Measurements from ENCODE around the gene LCN2. TPM values are rescaled to one million over a fixed set of nuclear protein-coding genes. Genes with fewer than 3 reads are reported as not detected.

Gene LCN2
- total and polyA plus RNA-seq, 7 donors, result 0.08 to 2.1 (median 0.80) TPM; not detected in 1

GRCh38 chr9:128161215-128161902, 12.1 kb downstream of the LCN2 start:
- WGBS, 3 donors, result 88 to 92% (median 88%) methylated on average over 13 of the region's 13 CpGs
- Histone ChIP-seq H3K27ac (no peak overlapping the region), H3K9me3 (no peaks in the 10 kb centered on the region), H3K4me1 (peaks cover 14% of the 10 kb centered on the region), H3K27me3 (ENCODE audit: insufficient read depth in 3 of 3, low read length in 2 of 3) (no peaks in the 10 kb centered on the region), H3K4me3 (no peak overlapping the region), H3K36me3 (ENCODE audit: insufficient read depth in 1 of 2, low read depth in 1 of 2) (peaks cover 9 to 42% of the 10 kb centered on the region in 2 donors)
- intact Hi-C loops (cut with DNase I), result no loop called here
- no peak for TF ChIP-seq CTCF (IDR thresholded peaks at IDR 0.05)
- ATAC-seq, result no peak
- no peak for DNase-seq

GRCh38 chr9:128162215-128163026, 13.2 kb downstream of the LCN2 start:
- peaks cover 9 to 52% of the 10 kb centered on the region in 2 donors for H3K36me3 ChIP-seq (ENCODE audit: insufficient read depth in 1 of 2, low read depth in 1 of 2)
- peak; percentile 61 to 67 (median 66) for ATAC-seq
- intact Hi-C loops (cut with DNase I), result no loop called here
- H3K27ac ChIP-seq, result no peak overlapping the region
- H3K9me3 ChIP-seq, result no peaks in the 10 kb centered on the region
- no peak for TF ChIP-seq CTCF (IDR thresholded peaks at IDR 0.05)
- peaks cover 14% of the 10 kb centered on the region for H3K4me1 ChIP-seq
- H3K27me3 ChIP-seq (ENCODE audit: insufficient read depth in 3 of 3, low read length in 2 of 3), result no peaks in the 10 kb centered on the region
- no peak overlapping the region for H3K4me3 ChIP-seq
- 63 to 75% (median 66%) methylated on average over 10 of the region's 10 CpGs for WGBS, 3 donors
- peak; percentile 74 to 83 for DNase-seq

GRCh38 chr9:128163027-128163515, 13.8 kb downstream of the LCN2 start:
- H3K4me1 ChIP-seq, result peaks cover 14% of the 10 kb centered on the region
- no peaks in the 10 kb centered on the region for H3K9me3 ChIP-seq
- TF ChIP-seq CTCF (IDR thresholded peaks at IDR 0.05), result no peak
- H3K36me3 ChIP-seq (ENCODE audit: insufficient read depth in 1 of 2, low read depth in 1 of 2), result peaks cover 9 to 59% of the 10 kb centered on the region in 2 donors
- DNase-seq (no peak), ATAC-seq (no peak)
- no peaks in the 10 kb centered on the region for H3K27me3 ChIP-seq (ENCODE audit: insufficient read depth in 3 of 3, low read length in 2 of 3)
- H3K4me3 ChIP-seq, result no peak overlapping the region
- intact Hi-C loops (cut with DNase I), result no loop called here
- 89 to 96% (median 93%) methylated on average over 6 of the region's 6 CpGs for WGBS, 3 donors
- H3K27ac ChIP-seq, result no peak overlapping the region

GRCh38 chr9:128163523-128164306, 14.5 kb downstream of the LCN2 start:
- Histone ChIP-seq H3K4me3 (no peak overlapping the region), H3K4me1 (peaks cover 14% of the 10 kb centered on the region), H3K27me3 (ENCODE audit: insufficient read depth in 3 of 3, low read length in 2 of 3) (no peaks in the 10 kb centered on the region), H3K9me3 (no peaks in the 10 kb centered on the region), H3K27ac (no peak overlapping the region), H3K36me3 (ENCODE audit: insufficient read depth in 1 of 2, low read depth in 1 of 2) (peaks cover 9 to 65% of the 10 kb centered on the region in 2 donors)
- WGBS, 3 donors, result 91 to 93% (median 93%) methylated on average over 10 of the region's 10 CpGs
- intact Hi-C loops (cut with DNase I), result no loop called here
- ATAC-seq (no peak), DNase-seq (no peak)
- TF ChIP-seq CTCF (IDR thresholded peaks at IDR 0.05), result no peak
